IMR-90 (cell line): ENCODE data around the gene TMEM209. TPM values are rescaled to one million over a fixed set of nuclear protein-coding genes. Genes with fewer than 3 reads are reported as not detected.

ENCODE experiments used
- ATAC-seq: fragments of 200-7000 bp; cut with Tn5 transposase; 2 replicates; pipeline ENCODE4 v1.9.1; 2020; ENCODE audit warnings: low read depth, mild to moderate bottlenecking, moderate library complexity
- BruUV-seq: library from RNA; stranded (reverse); fragments of 400-500 nt; replicated peaks from 2 replicates; lab custom pipeline; 2021; lab: Mats Ljungman, UMichigan
- CTCF ChIA-PET: fragments of 300-600 bp; formaldehyde crosslinking; extraction: SDS; loops from one replicate; lab custom pipeline; 2021; ENCODE audit warnings: antibody characterized with exemption; lab: Yijun Ruan, JAX
- POLR2A ChIA-PET: fragments of 300-600 bp; sonication (Branson Sonifier 250); formaldehyde crosslinking; loops from one replicate; lab custom pipeline; 2022; ENCODE audit warnings: antibody characterized with exemption; ENCODE audit not compliant: unreplicated experiment; lab: Charles Lee
- DNase-seq: peaks from one replicate; pipeline ENCODE4 v3.0.0; 2013
- H2AFZ ChIP-seq: replicated peaks from 2 replicates; pipeline ENCODE3; 2013; ENCODE audit warnings: low read length, mild to moderate bottlenecking; ENCODE audit not compliant: poor library complexity
- H2AK5ac ChIP-seq: 2 replicates; pipeline ENCODE4 v1.6.1; 2013; ENCODE audit warnings: low read depth, low read length, inconsistent platforms
- H2AK9ac ChIP-seq: replicated peaks from 2 replicates; pipeline ENCODE3; 2013; ENCODE audit warnings: mild to moderate bottlenecking, low read depth, low read length, moderate library complexity; ENCODE audit not compliant: poor library complexity
- H2BK120ac ChIP-seq: 2 replicates; pipeline ENCODE4 v1.6.1; 2013; ENCODE audit warnings: low read depth, low read length, inconsistent platforms
- H2BK15ac ChIP-seq: 3 replicates; pipeline ENCODE4 v1.6.1; 2013; ENCODE audit warnings: low read depth, low read length, inconsistent platforms
- H2BK20ac ChIP-seq: 2 replicates; pipeline ENCODE4 v1.6.1; 2013; ENCODE audit warnings: low read depth, mild to moderate bottlenecking, inconsistent platforms, low read length, moderate library complexity
- H2BK5ac ChIP-seq: 2 replicates; pipeline ENCODE4 v1.6.1; 2013; ENCODE audit warnings: mild to moderate bottlenecking, low read depth, low read length, inconsistent platforms; ENCODE audit not compliant: poor library complexity, severe bottlenecking
- H3K14ac ChIP-seq: replicated peaks from 2 replicates; pipeline ENCODE4 v1.6.1; 2013; ENCODE audit warnings: low read depth, low read length, inconsistent platforms
- H3K18ac ChIP-seq: 2 replicates; pipeline ENCODE4 v1.6.1; 2013; ENCODE audit warnings: low read depth, low read length, control low read depth
- H3K23ac ChIP-seq: 2 replicates; pipeline ENCODE4 v1.6.1; 2013; ENCODE audit warnings: low read depth, low read length, inconsistent platforms
- H3K27ac ChIP-seq: 2 replicates; pipeline ENCODE4 v1.5.1; 2013; ENCODE audit warnings: mild to moderate bottlenecking, control low read depth, low read length; ENCODE audit not compliant: insufficient read depth
- H3K27me3 ChIP-seq: 2 replicates; pipeline ENCODE4 v1.6.1; 2013; ENCODE audit warnings: low read length; ENCODE audit not compliant: control insufficient read depth, insufficient read depth
- H3K36me3 ChIP-seq: 2 replicates; pipeline ENCODE4 v1.6.1; 2013; ENCODE audit warnings: low read length, mixed read lengths; ENCODE audit not compliant: control insufficient read depth, insufficient read depth
- H3K4ac ChIP-seq: 2 replicates; pipeline ENCODE4 v1.6.1; 2013; ENCODE audit warnings: low read depth, low read length, inconsistent platforms
- H3K4me1 ChIP-seq: 2 replicates; pipeline ENCODE4 v1.6.1; 2013; ENCODE audit warnings: low read length, mixed read lengths; ENCODE audit not compliant: control insufficient read depth, insufficient read depth
- H3K4me2 ChIP-seq: 2 replicates; pipeline ENCODE4 v1.6.1; 2013; ENCODE audit warnings: low read depth, mild to moderate bottlenecking, control low read depth, low read length, moderate library complexity
- H3K4me3 ChIP-seq: 2 replicates; pipeline ENCODE4 v1.5.1; 2013; ENCODE audit warnings: low read depth, mild to moderate bottlenecking, control low read depth, low read length, moderate library complexity; ENCODE audit not compliant: insufficient read depth
- H3K56ac ChIP-seq: 2 replicates; pipeline ENCODE4 v1.6.1; 2013; ENCODE audit warnings: low read length, inconsistent platforms; ENCODE audit not compliant: insufficient read depth; ENCODE audit errors: extremely low read depth
- H3K79me1 ChIP-seq, 2 experiments: 2 replicates each; pipeline ENCODE4 v1.6.1; 2013; ENCODE audit warnings: low read length in 2 of 2, inconsistent platforms in 1 of 2, low read depth in 1 of 2
- H3K9ac ChIP-seq: 2 replicates; pipeline ENCODE4 v1.6.1; 2013; ENCODE audit warnings: low read depth, low read length, control low read depth
- H3K9me1 ChIP-seq: 2 replicates; pipeline ENCODE4 v1.6.1; 2013; ENCODE audit warnings: low read length, inconsistent platforms; ENCODE audit not compliant: insufficient read depth
- H3K9me3 ChIP-seq: 2 replicates; pipeline ENCODE4 v1.6.1; 2013; ENCODE audit warnings: low read length; ENCODE audit not compliant: control insufficient read depth, insufficient read depth
- H4K20me1 ChIP-seq: 2 replicates; pipeline ENCODE4 v1.6.1; 2013; ENCODE audit warnings: low read length, inconsistent platforms; ENCODE audit not compliant: insufficient read depth
- H4K5ac ChIP-seq: 2 replicates; pipeline ENCODE4 v1.6.1; 2013; ENCODE audit warnings: mild to moderate bottlenecking, low read depth, low read length, control low read depth
- H4K8ac ChIP-seq, 2 experiments: 2 replicates each; pipeline ENCODE4 v1.6.1; 2013; ENCODE audit warnings: low read depth in 2 of 2, low read length in 2 of 2, control low read depth in 1 of 2, inconsistent platforms in 1 of 2
- H4K91ac ChIP-seq: 2 replicates; pipeline ENCODE4 v1.6.1; 2013; ENCODE audit warnings: low read depth, low read length, inconsistent platforms; ENCODE audit not compliant: insufficient read depth
- FOS ChIP-seq: fragments of 150-350 bp; IDR thresholded peaks from 2 replicates; pipeline ENCODE4 v1.6.1; 2016; ENCODE audit warnings: low read depth, low read length
- MAFK ChIP-seq: IDR thresholded peaks from 2 replicates; pipeline ENCODE4 v1.6.1; 2012; ENCODE audit warnings: low read depth, low read length, improper control_type of control experiment
- RFX5 ChIP-seq: IDR thresholded peaks from 2 replicates; pipeline ENCODE4 v1.8.0; 2012; ENCODE audit warnings: low read depth, mild to moderate bottlenecking, low read length, moderate library complexity
- SMC3 ChIP-seq: fragments of 150-350 bp; IDR thresholded peaks from 2 replicates; pipeline ENCODE4 v1.6.1; 2016; ENCODE audit warnings: low read depth, mild to moderate bottlenecking, antibody characterized with exemption, low read length, moderate library complexity
- USF2 ChIP-seq: fragments of 150-350 bp; IDR thresholded peaks from 2 replicates; pipeline ENCODE4 v1.6.1; 2017; ENCODE audit warnings: mild to moderate bottlenecking, antibody characterized with exemption, low read length, low read depth
- WGBS, 2 experiments: methylation state at CpG; one replicate each; pipeline versions ENCODE4 v1.1.5 to v1.1.7; 2013; ENCODE audit warnings: missing lambda C conversion rate in 2 of 2; ENCODE audit not compliant: insufficient read length in 1 of 2; ENCODE audit errors: extremely low coverage in 2 of 2; 5-methylcytosine and 5-hydroxymethylcytosine counted together
- dilution Hi-C: fragments of 300-500 bp; cut with HindIII; formaldehyde crosslinking; loops from one replicate; pipeline ENCODE4 v1.14.3; 2018; ENCODE audit warnings: low sequenced_read_pairs; ENCODE audit not compliant: unreplicated experiment
- in situ Hi-C: fragments of 300-500 bp; cut with MboI; formaldehyde crosslinking; loops from 3 replicates; pipeline ENCODE4 v1.14.3; 2019; ENCODE audit warnings: low sequenced_read_pairs, inconsistent platforms, mixed read lengths
- intact Hi-C: fragments of 100-400 bp; cut with micrococcal nuclease; formaldehyde crosslinking; loops from 2 replicates; pipeline ENCODE4 v1.10.0; 2022
- polyA plus RNA-seq, 3 experiments: library from polyadenylated mRNA; depleted of rRNA; stranded (reverse); fragments of >200 nt; gene quantifications; 2 replicates each; pipeline ENCODE4 v1.2.3, GENCODE V29; 2012; ENCODE audit warnings: low replicate concordance in 1 of 3
- total RNA-seq: library from RNA; depleted of rRNA; stranded (reverse); fragments of >200 nt; gene quantifications from 2 replicates; pipeline ENCODE4 v1.2.3, GENCODE V29; 2012

The TMEM209 gene
- total and polyA plus RNA-seq, 2 of the 4 experiments (the other 2 are of a cell fraction): 8.0 to 11.3 TPM

- H3K9me1 ChIP-seq: peaks cover 11% of the 10 kb centered on the region
- H2BK20ac ChIP-seq: no peak overlapping the region
- no peak overlapping the region for H3K4ac ChIP-seq
- no peak overlapping the region for H3K4me2 ChIP-seq
- DNase-seq: no peak
- no peak overlapping the region for H3K4me3 ChIP-seq
- no peak overlapping the region for H3K18ac ChIP-seq
- no peak overlapping the region for H2BK120ac ChIP-seq
- no peak overlapping the region for H4K5ac ChIP-seq
- H3K23ac ChIP-seq: no peak overlapping the region
- no peaks in the 10 kb centered on the region for H3K27me3 ChIP-seq
- no peak overlapping the region for H2AFZ ChIP-seq
- H2BK15ac ChIP-seq: no peak overlapping the region
- ATAC-seq: no peak
- H3K56ac ChIP-seq: no peak overlapping the region
- no peak overlapping the region for H3K14ac ChIP-seq
- intact Hi-C loops: no loop called here
- BruUV-seq: no TSS peak
- no peak overlapping the region for H2AK5ac ChIP-seq
- no peaks in the 10 kb centered on the region for H3K36me3 ChIP-seq
- CTCF ChIA-PET: no interaction called here
- dilution Hi-C loops: no loop called here
- no peak overlapping the region for H3K27ac ChIP-seq
- no peak for TF ChIP-seq RFX5
- TF ChIP-seq SMC3: no peak
- no peak for TF ChIP-seq USF2
- TF ChIP-seq MAFK: no peak
- TF ChIP-seq FOS: no peak
- H3K9me3 ChIP-seq: no peaks in the 10 kb centered on the region
- H4K8ac ChIP-seq: no peak overlapping the region
- no peaks in the 10 kb centered on the region for H3K79me1 ChIP-seq
- no peaks in the 10 kb centered on the region for H4K20me1 ChIP-seq
- POLR2A ChIA-PET: no interaction called here
- 100% methylated on average over 1 of the region's 20 CpGs; no CpG with 5 or more reads in 1 of the 2 experiments for WGBS, 2 experiments
- H3K9ac ChIP-seq: no peak overlapping the region
- H2BK5ac ChIP-seq: no peak overlapping the region
- H3K4me1 ChIP-seq: peaks cover 3% of the 10 kb centered on the region
- no peak overlapping the region for H2AK9ac ChIP-seq
- in situ Hi-C loops: no loop called here
- H4K91ac ChIP-seq: no peak overlapping the region
Measured at GRCh38 chr7:130149281-130150139, 55.7 kb downstream of the TMEM209 start.
